ENCODE results near the gene DNAH9. TPM values are rescaled to one million over a fixed set of nuclear protein-coding genes. Genes with fewer than 3 reads are reported as not detected.
A peak's percentile ranks its signal among the peaks of the same experiment; 100 is the strongest.

Gene DNAH9
- total and polyA plus RNA-seq, 2 donors from 2014 or later, result 3.7 to 6.9 TPM

DNA sequence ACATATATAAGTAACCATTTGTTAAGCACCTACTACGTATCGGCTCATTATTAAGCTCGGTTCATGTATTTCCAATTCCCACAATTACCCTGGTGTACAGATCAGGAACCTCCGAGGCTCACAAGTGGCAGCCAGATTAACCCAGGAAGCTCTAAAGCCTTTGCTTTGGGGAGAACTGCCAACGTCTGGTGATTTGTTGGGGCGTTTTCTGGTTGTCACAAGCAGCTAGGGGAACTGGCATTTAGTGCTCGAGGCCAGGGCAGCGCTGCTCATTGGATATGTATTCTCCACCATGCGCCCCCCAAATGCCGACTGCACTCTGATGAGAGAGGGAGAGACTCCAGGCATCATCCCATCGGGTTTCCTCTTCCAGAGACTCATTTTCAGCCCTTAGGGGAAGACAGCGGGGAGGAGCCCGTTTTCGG is 398.5 kb downstream of the DNAH9 start:
- peak in 2 of 5 donors; percentile 70 to 72 for DNase-seq

GRCh38 chr17:11997147-11997971 is 399.1 kb downstream of the DNAH9 start, which contains the start of gene ZNF18:
TSS of gene ZNF18 (minus strand) at chr17:11997475. CDS start at chr17:11992829, 4,646 bp downstream.
- no peaks in the 10 kb centered on the region for H3K9me3 ChIP-seq (ENCODE audit: control insufficient read depth in 2 of 3, insufficient read depth in 1 of 3, low read length in 3 of 3)
- H3K27ac ChIP-seq (ENCODE audit: low read depth in 2 of 2, low read length in 2 of 2), result peak within 1 kb of the TSS; percentile 77
- DNase-seq (peak; percentile 96 to 99 (median 97)), FAIRE-seq (no peak)
- peak within 1 kb of the TSS; percentile 77 to 92 (median 90) for H3K4me3 ChIP-seq (ENCODE audit: low read length in 3 of 3)
- H3K27me3 ChIP-seq (ENCODE audit: control insufficient read depth, insufficient read depth, low read length), result no peaks in the 10 kb centered on the region
- TF ChIP-seq, protein P1, sequence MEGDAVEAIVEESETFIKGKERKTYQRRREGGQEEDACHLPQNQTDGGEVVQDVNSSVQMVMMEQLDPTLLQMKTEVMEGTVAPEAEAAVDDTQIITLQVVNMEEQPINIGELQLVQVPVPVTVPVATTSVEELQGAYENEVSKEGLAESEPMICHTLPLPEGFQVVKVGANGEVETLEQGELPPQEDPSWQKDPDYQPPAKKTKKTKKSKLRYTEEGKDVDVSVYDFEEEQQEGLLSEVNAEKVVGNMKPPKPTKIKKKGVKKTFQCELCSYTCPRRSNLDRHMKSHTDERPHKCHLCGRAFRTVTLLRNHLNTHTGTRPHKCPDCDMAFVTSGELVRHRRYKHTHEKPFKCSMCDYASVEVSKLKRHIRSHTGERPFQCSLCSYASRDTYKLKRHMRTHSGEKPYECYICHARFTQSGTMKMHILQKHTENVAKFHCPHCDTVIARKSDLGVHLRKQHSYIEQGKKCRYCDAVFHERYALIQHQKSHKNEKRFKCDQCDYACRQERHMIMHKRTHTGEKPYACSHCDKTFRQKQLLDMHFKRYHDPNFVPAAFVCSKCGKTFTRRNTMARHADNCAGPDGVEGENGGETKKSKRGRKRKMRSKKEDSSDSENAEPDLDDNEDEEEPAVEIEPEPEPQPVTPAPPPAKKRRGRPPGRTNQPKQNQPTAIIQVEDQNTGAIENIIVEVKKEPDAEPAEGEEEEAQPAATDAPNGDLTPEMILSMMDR (IDR thresholded peaks at IDR 0.05; ENCODE audit: borderline replicate concordance, extremely low read depth, insufficient read depth), result no peak
- intact Hi-C loops (cut with DNase I), result no loop called here
- H3K36me3 ChIP-seq (ENCODE audit: control insufficient read depth in 2 of 3, insufficient read depth in 3 of 3, low read length in 3 of 3), result peaks cover 0 to 1% (median 0%) of the 10 kb centered on the region in 3 donors
- peaks cover 0 to 2% (median 2%) of the 10 kb centered on the region in 3 donors for H3K4me1 ChIP-seq (ENCODE audit: control insufficient read depth in 2 of 3, insufficient read depth in 2 of 3, low read depth in 1 of 3, low read length in 3 of 3)
- H3K9ac ChIP-seq (ENCODE audit: low read length in 3 of 3), result peak within 1 kb of the TSS; percentile 60 to 88 (median 77)

More for the DNA sequence above, 398.5 kb downstream of the DNAH9 start:
- Histone ChIP-seq H3K27ac (ENCODE audit: low read depth in 2 of 2, low read length in 2 of 2) (peak overlapping the region; percentile 51 to 77), H3K36me3 (ENCODE audit: control insufficient read depth in 2 of 3, insufficient read depth in 3 of 3, low read length in 3 of 3) (peaks cover 0 to 5% (median 4%) of the 10 kb centered on the region in 3 donors), H3K27me3 (ENCODE audit: control insufficient read depth, insufficient read depth, low read length) (no peaks in the 10 kb centered on the region), H3K9ac (ENCODE audit: low read length in 3 of 3) (peak overlapping the region; percentile 52 to 62 (median 60)), H3K9me3 (ENCODE audit: control insufficient read depth in 2 of 3, insufficient read depth in 1 of 3, low read length in 3 of 3) (no peaks in the 10 kb centered on the region), H3K4me3 (ENCODE audit: low read length in 3 of 3) (peak overlapping the region; percentile 74 to 77 (median 74)), H3K4me1 (ENCODE audit: control insufficient read depth in 2 of 3, insufficient read depth in 2 of 3, low read depth in 1 of 3, low read length in 3 of 3) (peaks cover 0 to 2% (median 2%) of the 10 kb centered on the region in 3 donors)
- TF ChIP-seq, protein P1 (IDR thresholded peaks at IDR 0.05; ENCODE audit: borderline replicate concordance, extremely low read depth, insufficient read depth), result no peak
- no peak for FAIRE-seq
- intact Hi-C loops (cut with DNase I), result no loop called here

GRCh38 chr17:11997972-11998233 is 399.6 kb downstream of the DNAH9 start:
- intact Hi-C loops (cut with DNase I), result no loop called here
- FAIRE-seq (no peak), DNase-seq (peak in 2 of 5 donors; percentile 12 to 44)
- H3K36me3 ChIP-seq (ENCODE audit: control insufficient read depth in 2 of 3, insufficient read depth in 3 of 3, low read length in 3 of 3), result no peaks in the 10 kb centered on the region
- H3K27ac ChIP-seq (ENCODE audit: low read depth in 2 of 2, low read length in 2 of 2), result peak overlapping the region; percentile 71 to 77
- H3K4me3 ChIP-seq (ENCODE audit: low read length in 3 of 3), result peak overlapping the region; percentile 77 to 92 (median 90)
- no peaks in the 10 kb centered on the region for H3K9me3 ChIP-seq (ENCODE audit: control insufficient read depth in 2 of 3, insufficient read depth in 1 of 3, low read length in 3 of 3)
- H3K9ac ChIP-seq (ENCODE audit: low read length in 3 of 3), result peak overlapping the region in 2 of 3 donors; percentile 53 to 88
- TF ChIP-seq, protein P1 (IDR thresholded peaks at IDR 0.05; ENCODE audit: borderline replicate concordance, extremely low read depth, insufficient read depth), result no peak
- peaks cover 0 to 2% (median 2%) of the 10 kb centered on the region in 3 donors for H3K4me1 ChIP-seq (ENCODE audit: control insufficient read depth in 2 of 3, insufficient read depth in 2 of 3, low read depth in 1 of 3, low read length in 3 of 3)
- H3K27me3 ChIP-seq (ENCODE audit: control insufficient read depth, insufficient read depth, low read length), result no peaks in the 10 kb centered on the region
